GM21717 (cell line): Measurements from ENCODE around the gene NDUFB3.

ENCODE experiments used
- ATAC-seq: cut with Tn5 transposase; IDR thresholded peaks from one replicate; pipeline ENCODE4 v1.9.1; 2021; ENCODE audit warnings: mild to moderate bottlenecking, moderate library complexity; ENCODE audit not compliant: unreplicated experiment

The NDUFB3 gene

DNA sequence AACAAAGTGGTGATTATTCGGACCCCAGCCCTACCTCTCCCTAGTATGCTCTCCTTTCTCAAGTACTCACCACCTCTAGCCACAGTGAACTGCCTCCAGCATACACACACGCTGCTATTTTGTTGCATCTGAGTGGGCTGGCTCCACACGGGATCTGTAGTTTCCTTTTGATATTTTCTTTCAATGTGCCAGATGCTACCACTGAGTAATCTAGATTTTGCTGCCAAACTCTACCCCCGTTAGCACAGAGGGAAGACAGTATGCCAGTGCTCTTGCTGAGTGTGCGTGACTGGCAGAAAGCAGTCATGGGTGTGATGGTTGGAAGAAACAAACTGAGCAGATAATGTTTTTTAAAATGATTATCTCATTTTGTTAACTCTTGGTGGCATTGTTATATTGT is 55.8 kb downstream of the NDUFB3 start:
- no peak for ATAC-seq

DNA sequence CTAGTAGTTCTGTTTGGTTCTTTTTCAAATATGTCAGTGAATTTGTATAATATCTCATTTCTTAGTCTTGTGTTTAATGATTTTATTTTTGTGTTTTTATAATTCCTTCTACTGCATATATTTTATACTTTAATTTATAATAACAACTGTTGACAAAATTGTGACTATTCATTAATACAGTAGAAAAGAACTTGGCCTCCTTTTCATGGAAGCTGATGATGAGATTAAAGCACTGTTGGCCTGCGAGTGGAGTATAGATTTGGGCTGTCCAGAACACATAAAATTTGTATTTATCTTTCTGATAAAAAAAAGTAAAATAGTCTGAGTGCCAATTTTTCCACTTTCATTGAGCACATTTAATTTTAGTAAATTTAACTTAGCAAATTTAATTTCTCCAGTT is 56.2 kb downstream of the NDUFB3 start:
- ATAC-seq: no peak

DNA sequence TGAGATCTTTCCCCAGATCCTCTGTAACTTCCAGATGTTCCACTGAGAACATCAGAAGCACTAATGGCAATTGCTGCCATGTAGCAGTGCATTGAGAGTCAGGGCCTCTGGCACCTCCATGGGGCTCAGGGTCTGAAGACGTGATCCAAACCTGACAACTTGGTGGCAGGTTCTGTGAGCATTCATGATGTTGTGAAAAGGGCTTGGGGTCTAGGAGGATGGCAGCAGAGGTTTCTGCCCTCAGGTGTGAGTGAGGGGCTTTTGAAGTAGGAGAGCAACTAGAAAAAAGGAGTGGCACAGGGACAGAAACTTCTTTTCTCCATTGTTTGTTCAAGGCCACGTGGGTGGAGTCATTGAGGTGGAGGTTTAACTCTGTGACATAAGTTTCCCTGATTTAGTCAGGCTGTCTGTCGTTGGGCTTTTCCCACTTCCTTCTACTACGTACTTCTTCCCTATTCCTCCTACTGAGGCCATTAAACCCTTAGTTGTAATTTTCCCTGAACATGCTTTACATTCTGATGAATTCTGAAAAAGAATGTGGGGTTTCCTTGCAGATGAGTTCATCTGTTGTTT is 57.2 kb downstream of the NDUFB3 start:
- no peak for ATAC-seq

DNA sequence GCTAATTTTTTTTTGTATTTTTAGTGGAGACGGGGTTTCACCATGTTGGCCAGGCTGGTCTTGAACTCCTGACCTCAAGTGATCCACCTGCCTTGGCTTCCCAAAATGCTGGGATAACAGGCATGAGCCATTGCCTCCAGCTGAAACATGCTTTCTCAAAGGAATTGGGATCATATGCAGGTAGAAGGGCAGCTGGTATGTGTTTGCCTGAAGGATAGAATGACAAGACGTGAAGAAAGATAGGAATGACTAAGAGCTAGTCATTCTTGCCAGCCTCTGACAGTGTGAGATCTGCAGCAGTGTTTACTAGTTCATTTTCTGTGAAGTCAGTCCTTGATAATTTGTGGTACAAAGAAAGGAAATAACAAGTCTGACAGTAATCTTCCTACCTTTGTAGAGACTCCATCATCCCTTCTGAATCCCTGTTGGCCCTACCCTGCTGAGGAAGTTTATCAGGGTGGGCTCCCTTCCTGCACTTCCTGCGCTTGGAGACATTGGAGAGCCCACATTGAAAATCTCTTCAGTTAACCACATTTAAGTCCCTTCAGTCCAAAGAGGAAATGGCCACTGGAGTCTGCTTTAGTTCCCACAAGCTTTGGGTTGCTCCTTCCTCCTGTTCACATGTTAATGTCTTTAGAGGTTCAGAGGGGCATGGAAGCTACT is 58.9 kb downstream of the NDUFB3 start:
- no peak for ATAC-seq

DNA sequence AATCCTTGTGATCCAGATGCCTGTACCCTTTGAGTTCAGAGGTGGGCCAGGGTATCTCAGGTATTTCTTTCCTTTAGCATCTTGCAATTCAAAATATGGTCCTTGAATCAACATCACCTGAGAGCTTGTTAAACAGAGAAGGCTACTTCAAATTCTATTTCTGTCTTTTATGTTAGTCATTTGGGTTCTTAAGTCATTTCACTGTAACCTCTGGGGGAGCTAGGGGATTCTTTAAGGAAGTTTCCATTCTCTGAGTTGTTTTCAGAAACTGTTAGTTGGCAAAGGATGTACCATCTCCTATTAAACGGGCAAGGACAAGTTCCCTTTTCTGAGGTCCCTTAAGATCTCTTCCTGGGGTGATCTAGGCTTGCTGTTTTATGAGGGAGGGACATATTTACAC is 60.7 kb downstream of the NDUFB3 start:
- ATAC-seq: no peak
